GM19025 (cell line): ENCODE data around the gene ADGRG6.
"Not testable (repeated sequence)": the region's sequence is repeated elsewhere in the genome, so short reads cannot be mapped to it uniquely, and the experiment has no call there.

Experiments used
- ATAC-seq: cut with Tn5 transposase; IDR thresholded peaks from one replicate; pipeline ENCODE4 v1.9.1; 2021; ENCODE audit warnings: mild to moderate bottlenecking, low read depth, moderate library complexity; ENCODE audit not compliant: unreplicated experiment

Gene ADGRG6

DNA sequence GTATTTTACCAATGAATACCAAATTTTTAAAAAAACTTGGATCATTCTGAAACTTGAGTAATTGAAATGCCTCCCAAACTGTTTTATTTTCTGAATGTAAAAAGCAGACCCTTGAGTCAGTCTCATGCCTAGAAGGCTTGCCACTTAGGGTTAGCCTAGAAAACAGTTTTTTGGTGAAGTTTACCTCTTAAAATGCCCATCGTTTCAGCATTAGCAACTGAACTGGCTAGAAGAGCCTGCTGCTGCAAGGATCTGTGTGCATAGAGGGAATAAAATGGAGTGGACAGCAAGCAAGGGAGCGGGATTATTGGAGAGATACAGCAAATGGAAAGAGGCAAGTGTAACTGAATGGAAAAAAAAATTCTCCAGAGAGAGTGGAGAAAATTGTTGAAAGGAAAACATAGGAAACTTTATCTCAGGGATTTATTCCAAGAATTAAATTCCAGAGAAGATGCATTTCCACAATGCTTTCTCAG lies 40.1 kb downstream of the ADGRG6 start:
- ATAC-seq, result no peak

DNA sequence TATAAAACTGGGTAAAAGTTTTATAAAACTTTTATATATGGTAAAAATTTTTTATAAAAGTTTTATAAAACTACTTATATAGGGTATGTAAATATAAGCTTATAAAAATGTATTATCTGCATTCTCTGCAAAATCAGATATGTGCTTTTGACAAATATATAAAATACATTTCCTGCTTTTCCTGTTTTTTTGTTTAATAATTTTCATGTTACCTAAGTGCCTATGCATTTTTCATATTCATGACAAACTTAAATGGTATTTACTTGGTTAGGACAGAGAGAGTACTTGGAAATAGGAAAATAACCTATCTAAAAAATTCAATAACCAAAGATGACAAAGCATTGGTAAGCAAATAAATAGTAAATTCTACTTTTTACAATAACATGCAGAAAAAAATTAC lies 41.2 kb downstream of the ADGRG6 start:
- no peak for ATAC-seq

DNA sequence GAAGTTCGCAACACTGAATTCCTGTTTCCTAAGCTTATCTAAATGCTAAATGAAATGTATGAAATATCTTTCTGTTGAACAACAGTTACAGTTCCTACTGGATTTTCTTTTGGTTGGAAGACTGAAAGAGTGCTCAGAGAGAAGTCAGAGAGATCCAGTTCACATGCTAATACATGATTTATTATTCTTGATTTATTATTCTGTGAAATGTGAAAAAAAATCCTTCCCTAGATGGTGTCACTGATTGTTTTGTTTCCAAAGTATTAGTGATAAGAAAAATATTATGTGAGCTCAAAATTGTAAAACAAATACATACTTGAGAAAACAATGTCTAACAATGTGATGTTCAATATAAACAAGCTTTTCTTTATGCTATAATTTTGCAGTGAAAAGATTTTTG lies 42.1 kb downstream of the ADGRG6 start:
- ATAC-seq, result no peak

DNA sequence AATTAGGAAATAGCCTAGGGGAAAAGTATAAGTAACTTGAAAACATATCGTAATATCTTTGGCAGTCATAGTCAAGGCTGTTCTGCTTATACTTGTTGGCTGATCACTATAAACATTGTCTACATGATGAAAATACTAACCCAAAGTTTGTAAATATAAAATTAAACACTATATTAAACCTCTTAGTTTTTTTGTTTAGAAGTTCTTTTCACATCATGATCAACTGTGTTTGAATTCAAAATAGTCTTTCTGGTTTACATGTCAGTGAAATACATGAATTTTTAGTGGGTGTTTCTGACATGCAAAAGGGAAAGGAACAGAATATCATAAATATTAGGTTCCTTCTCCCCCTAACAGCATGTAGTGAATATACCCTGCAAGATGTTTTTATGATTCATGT lies 43.5 kb downstream of the ADGRG6 start:
- ATAC-seq, result no peak

DNA sequence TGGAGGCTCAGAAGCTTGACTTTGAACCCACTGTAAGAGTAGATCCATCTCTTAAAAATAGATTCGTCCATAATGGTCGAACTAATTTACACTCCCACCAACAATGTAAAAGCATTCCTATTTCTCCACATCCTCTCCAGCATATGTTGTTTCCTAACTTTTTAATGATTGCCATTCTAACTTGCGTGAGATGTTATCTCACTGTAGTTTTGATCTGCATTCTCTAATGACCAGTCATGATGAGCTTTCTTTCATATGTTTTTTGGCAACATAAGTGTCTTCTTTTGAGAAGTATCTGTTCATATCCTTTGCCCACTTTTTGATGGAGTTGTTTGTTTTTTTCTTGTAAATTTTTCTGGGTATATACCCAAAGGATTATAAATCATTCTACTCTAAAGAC lies 44.4 kb downstream of the ADGRG6 start:
- ATAC-seq, result not testable (repeated sequence)

DNA sequence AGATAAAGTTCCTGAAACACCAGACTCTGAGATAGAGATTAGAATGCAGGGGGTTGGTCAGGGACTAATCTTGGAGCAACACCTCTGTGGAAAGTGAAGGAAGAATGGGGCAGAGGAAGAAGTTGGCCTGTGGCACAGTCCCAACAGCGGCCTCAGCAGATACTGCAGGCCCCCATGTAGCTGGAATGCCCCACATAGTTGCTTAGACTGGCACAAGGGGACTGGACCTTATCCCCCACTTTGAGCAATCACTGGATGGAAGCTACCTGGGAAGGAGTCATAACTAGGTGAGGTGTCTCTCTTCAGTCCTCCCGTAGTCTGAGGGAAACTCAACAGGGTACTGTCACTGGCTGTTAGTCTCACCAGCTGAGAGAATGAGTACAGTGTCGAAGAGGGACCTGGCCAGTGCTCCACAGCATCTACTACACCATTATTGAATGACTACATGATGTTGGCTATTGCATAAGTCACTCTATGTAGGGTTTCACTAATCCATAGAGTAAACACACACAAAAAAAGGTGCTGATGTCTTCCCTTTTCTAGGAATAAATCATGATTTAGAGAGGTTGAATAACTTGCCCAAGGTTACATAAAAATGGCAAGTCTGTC lies 47.5 kb downstream of the ADGRG6 start:
- ATAC-seq, result no peak

DNA sequence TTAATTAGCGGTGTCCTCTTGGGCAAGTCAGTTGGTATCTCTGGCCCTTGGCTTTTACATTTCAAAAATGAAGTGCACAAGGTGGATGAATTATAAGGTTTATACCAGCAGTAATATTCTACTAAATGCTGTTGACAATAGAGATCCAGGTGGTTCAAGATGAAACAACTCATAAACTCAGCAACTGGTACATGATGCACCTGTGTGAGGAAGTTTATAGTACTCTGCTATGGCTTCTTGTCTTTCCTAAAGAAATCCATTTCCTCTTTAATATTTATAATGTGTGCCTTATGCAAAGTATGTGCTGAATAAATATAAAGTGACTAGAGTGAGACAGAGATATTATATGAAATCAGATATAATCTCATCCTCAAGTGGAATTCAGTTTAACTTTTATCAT lies 48.5 kb downstream of the ADGRG6 start:
- no peak for ATAC-seq

DNA sequence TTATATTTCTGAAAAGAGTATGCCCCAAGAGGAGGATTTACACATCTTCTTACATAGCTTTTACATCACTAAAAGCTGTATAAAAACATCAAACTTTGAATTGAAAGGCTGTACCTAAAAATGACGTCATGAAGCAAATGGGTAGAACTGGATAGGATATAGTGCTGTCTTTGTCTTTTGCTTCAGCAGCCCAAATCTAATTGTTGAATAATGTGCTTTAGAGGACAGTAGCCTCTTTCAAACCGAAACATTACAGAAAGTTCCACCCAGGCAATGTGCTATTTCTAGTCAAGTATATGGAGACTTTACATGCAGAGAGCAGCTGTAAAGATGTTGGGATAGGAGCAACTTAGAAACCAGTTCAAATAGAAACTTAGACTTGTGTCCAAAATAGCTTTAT lies 51.9 kb downstream of the ADGRG6 start:
- no peak for ATAC-seq

DNA sequence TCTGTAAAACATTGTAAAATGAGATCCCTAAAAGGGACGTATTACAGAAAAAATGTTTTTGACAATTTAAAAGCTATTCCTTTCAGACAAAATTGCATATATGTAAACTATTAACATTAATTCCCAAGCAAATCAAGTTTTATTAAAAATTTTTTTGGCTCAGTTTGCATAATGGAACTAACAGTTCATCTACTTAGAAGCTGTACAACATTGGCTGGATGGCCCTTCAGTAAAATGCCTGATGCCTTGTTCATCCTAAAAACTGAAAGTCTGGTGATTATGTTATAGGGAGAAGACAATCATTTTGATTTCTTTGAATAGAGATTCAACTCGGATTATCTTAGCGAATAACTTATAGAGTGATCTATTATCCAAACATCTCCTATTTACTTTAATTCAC lies 52.8 kb downstream of the ADGRG6 start:
- ATAC-seq, result no peak

DNA sequence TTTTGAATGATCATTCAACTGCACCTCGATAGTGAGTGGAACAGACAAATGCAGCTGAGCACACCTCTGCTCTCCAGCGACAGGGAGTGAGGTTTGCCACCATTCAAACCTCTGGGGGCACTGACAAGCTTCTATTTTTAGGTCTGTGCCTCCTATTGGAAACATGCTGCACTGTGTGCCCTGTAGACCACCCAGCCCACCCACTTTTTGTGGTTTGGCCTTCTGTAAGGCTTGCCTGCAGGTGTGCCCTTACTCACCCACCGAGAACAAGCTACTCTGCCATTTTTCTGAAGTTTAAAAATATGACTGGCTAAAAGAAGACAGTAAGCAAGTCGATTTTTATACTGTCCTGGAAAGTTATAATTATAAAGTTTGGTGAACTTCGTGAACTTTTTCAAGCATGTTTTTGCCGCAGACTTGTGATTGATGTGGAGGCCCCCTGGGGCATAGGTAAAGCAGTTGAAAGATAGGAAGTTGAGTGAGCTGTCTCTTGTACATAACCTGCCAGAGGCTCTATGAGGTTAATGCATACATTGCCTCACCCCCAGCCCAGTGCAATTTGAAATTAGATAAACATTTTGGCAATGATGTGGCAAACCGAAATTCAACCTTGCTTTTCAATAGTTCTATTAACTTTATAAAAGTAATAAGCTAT lies 53.8 kb downstream of the ADGRG6 start:
- no peak for ATAC-seq

DNA sequence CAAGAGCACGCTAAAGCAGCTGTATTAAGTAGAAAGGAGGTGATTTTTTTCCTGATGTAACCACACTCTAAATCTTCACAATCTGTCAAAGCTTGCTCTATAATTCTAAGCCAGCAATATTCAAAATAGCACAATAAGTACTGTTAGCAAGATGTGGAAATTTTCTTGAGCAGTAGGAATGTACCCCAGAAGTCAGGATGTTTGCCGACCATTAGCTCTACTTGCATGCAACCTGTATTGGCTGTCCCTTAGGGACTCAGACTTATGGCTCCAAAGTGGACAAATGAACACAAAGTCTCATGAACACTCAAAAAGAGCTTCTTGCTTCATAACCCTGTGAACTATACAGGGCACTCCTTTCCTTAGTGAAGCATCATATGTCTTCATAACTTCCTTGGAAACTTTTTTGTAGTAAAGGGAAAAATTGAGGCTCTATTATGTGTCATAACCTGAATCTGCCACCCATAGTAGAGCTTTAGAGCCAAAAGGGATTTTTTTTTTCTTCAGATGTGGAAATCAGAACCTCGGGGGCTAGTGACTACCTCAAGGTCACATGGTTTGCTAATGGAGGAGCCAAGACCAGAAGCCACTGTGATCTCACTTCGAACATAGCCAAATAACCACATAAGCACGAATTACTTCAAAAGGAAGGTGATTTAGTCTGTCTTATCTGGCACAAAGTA lies 54.5 kb downstream of the ADGRG6 start:
- ATAC-seq, result no peak

DNA sequence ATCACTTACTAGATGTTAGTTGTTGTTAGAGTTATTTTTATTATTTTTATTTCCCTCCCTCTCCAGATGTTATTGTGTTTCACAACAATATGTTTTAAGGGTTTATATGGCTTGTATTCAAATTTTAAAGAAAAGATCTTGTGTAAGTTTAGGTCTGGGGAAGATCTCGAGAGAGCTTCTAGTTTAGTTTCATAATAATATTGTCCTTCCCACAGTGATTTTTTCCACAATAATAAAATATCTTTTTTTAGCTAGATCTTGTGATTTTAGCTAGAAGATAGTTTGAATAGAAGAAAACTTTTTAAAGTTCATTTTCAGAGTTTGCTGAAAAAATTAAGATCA lies 55.0 kb downstream of the ADGRG6 start:
- ATAC-seq, result no peak

DNA sequence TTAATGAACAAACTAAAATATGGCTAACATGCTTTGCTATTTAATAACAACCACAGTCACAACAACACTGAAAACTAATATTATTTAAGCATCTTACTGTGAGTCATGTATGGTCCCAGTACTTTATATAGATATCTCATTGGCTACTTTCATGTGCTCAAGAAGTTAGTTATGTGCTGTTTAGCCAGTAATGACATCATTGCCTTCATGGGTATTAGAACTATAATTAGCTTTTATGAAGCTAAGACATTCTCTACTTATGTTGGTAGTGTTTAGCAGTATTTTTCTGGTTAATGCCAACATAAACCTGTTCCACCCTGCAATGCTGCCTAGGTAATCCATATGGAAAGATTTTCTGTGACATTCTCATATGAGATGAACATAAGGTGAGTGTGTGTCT lies 56.1 kb downstream of the ADGRG6 start:
- no peak for ATAC-seq

DNA sequence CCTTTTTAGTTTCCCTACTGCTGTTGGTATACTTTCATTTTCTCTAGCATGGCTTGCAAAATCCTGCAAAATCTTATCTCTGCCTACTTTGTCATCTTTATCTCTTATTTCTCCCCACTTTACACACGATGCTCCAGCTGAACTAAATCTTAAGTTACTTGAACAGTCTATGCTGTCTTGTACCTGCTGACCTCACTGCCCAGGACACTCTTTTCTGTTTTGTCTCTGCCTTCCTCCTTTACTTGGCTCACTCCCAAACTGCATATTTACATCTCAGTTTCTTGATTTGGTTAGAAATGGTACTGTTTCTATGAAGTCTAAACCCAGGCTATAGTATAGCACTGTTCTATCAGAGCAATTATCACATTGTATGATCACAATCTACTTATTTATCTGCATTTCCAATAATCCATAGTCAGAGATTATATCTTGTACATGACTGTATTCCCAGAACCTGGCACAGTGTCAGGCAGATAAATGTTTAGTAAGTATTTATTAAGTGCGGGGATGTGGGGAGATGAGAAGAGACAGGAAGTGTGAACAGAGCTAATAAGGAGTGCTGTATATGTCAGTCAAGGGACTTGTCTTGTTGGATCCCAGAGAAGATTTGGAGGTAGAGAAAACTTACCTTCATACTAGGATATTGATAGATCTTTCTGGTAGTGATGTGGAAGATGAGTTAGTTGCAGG lies 57.6 kb downstream of the ADGRG6 start:
- ATAC-seq, result no peak

DNA sequence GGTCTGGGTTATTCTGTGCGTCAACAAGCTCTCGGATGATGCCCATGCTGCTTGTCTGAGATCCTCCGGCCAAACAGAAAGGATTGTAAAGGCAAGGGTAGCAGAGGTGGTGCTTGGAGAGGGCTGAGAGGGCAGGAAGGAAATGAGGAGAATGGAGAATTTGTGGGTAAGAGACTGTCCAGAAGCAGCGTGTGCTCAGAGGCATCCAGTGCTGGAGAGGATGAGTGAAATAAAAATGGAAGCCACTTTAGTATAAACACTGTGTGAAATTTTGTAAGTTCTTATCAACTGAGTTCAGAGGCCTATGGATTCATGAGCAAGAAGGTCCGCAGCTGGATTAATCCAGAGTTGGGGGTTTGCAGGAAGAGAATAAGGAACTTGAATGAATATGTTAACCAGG lies 59.5 kb downstream of the ADGRG6 start:
- ATAC-seq, result no peak

DNA sequence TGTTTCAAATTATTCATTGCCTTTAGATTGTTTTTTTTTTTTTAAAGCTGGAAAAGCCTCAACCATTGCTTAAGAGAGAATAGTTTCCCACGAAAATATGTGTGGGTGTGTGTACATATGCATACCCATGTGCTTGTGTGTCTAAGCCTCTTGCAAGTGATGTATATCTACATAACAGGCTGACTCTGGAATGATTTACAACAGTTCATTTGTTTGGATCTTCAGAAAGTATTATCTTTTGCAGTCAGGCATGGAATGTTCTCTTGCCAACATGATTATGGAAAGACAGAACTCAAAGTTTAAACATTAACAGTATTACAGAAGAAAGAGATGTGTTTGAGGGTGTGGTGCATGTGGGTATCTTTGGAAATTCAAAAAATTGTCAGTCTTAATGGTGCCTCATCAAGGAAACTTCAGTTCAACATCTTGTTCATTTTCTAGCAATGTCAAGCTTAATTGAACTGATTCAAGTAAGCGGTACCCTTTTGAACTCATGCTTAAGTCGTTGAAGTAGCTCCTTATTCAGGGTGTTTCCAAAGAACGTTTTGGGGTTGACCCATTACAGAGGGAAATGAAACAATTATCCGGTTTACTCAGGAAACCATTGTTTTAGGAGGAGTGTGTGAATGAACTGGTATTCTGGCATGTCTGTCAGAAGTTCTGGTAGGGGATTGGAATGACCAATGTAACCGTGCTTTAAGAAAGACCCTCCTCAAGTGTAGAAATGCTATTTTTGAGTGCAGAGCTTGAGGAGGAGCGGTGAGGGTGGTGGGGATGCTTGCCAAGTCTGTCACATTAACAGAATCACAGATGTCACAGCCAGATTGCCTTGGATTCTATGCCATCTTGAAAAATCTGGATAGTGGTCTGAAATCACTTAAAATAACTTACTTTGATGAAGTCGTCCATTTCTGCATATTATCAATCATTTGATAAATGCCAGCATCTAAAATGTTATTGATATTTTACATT lies 60.3 kb downstream of the ADGRG6 start:
- ATAC-seq, result no peak

DNA sequence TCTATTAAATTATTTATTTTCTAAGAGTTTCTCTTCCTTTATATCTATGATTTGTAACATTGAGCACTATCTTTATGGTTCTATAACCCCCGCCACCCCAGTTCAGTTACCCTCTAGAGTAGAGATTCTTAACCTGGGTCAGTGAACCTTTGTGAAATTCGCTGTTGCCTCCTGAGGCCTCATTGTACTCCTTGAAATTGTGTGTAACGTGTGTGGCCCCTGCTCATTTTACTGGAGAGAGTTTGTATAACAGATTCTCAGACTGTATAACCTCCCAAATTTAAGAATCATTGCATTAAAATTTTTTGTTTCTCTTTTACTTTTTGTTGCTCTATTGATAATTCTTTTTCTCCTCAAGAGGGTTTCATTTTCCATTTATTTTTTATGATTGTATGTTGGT lies 65.3 kb downstream of the ADGRG6 start:
- no peak for ATAC-seq

DNA sequence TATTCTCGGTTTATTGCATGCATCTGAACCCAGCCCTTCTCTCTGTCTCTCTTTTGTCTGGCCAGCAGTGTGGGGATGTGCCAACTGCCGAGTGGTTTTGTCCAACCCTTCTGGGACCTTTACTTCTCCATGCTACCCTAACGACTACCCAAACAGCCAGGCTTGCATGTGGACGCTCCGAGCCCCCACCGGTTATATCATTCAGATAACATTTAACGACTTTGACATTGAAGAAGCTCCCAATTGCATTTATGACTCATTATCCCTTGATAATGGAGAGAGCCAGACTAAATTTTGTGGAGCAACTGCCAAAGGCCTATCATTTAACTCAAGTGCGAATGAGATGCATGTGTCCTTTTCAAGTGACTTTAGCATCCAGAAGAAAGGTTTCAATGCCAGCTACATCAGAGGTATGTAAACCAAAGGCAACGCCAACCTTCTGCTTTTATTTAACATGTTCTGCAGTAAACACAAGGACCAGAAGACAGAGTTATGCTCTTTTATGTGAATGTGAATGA lies 65.8 kb downstream of the ADGRG6 start:
- ATAC-seq, result no peak

DNA sequence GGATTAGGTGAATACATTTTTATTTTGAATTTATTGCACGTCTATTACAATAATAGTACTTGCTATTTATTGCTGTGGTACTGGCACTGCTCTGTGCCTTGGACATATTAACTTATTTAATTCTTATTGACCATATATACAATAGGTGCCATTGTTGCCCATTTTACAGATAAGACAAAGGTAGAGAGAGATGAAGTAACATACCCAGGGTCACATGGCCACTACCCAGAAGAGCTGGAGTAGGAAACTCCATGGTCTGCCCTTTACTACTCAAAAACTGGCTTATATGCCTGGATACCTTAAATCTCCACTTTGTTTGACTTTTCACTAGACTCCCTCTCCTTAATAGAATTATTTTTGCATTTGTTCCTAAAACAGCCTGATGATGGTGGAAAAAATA lies 67.5 kb downstream of the ADGRG6 start:
- ATAC-seq, result no peak

DNA sequence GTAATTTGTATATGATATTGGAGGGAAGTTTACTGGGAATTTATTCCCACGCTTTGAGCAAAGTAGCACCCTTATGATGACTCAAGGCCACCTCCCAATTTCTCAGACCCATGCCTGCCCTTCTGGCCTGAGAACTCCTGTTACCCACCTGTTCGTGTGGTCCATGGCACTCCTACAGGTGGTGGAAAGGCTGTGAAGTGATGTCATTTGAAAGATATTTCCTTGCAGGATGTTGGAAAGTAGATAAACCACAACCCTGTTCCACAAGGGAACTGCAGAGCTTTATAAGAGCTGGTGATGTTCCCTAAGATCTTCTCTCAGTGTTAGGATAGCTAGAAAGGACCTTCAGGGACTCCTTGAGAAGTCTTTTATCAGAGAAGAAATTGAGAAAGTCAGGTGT lies 70.5 kb downstream of the ADGRG6 start:
- ATAC-seq, result no peak
